ENCODE measurements around the gene DDX56.

Gene DDX56

DNA sequence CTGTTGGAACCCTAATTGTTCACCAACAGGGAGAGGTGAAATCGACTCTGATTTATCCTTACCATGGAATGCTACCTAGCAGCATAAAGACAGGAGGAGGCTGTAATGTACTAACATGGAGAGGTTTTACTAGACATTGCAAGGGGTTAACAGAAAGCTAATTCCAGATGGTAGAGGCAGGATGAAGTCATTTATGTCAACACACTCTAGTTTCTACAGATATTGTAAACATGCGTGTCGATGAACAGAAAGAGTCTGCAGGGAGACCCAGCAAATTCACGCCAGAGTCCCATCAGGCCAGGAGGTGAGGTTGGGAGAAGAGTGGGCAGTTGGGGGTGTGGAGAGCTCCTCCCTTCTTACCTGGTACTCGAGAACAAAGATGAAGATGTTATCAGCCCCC, 39.6 kb downstream of the DDX56 start:
- DNase-seq = no peak

DNA sequence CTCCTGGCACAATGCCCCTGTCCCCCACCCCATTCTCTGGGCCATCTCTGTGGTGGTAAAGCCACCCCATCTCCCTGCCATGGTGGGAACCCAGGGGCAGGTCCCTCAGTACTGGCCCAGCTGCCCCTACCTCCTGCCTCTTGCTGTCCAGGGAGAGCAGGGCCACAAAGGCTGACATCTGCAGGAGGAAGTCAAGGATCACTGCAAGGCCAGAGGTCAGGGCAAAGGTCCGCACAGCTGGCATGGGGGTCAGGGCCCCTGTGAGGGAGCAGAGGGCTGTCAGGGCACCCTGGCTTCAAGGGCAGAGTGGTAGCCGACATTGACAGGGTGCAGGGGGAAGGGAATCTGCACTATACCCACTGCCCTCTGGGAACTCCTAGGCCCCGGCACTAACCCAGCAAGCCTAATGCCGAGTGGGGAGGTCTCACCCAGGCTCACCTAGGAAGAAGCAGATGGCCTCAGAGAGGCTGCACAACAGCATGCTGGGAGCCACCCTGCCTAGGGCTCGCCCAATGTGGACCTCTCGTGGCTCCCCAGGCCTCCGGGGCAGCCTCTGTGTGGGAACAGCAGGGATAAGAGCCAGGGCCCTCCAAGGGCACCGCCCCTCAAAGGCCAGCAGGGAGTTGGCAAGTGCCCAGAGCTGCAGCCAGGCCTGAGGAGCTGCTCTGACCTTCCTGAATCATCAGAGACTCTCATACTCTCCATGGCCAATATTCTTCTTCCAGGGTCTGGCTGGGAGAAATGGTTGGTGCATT, 40.2 kb downstream of the DDX56 start:
- no peak for DNase-seq

DNA sequence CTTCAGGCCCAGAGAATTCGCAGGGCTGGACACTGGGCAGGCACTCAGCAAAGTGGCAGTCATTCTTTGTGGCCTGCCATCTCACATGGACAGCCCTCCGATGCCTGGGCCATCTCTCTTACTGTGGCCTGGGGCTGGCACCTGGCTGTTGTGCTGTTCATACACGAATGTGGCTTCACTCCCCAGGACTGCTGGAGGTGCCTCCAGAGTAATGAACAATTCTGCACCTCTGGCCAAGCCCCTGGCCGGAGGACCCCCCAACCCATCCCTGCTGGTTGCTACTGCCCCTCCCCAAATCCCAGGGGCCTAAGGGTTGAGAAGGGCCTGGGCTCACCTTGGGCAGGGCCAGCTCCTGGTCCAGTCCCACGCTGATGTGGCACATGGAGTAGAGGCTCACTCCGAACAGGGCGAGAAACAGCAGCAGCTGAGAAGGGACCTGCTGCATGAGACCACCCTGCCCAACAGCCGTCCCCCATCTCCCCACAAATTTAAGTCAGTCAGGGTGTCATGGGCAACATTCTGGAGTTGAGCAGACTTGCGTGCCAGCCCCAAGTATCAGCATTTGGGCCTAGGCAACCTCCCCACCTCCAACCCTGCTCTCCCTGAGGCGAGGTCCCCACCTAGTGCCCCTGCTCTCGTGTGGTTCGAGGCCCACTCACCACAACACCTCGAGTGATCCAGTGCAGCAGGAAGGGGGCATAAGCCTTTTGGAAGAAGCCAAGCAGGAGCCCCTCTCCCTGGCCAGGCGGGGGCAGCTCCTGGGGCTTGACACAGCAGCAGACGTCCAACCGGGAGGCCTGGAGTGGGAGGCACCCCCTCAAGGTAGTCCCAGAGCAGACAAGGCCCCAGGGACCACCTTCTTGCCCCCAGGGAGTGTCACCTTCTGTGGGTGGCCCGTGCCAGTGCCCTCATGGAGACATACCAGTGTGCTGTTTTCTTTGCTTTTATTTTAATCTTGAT, 42.0 kb downstream of the DDX56 start:
- DNase-seq = no peak

DNA sequence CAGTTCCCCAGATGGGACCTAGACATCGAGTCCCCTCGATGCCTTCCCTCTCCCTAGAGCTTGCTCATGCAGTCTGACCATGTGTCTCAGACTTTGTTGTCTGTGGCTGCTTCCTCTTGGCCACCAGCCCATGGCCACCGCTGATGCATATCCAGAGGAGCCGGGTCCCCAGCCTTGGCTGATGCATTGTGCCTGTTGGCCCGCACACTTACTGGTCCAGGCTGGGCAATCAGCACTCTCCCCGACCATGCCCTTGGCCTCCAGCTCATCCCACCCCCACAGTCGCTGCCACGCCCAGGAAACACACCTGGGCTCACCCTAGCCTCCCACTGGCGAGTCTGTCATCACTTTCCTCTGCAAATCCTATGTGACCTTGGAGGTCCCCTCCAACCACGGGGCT, 42.7 kb downstream of the DDX56 start:
- DNase-seq = no peak

DNA sequence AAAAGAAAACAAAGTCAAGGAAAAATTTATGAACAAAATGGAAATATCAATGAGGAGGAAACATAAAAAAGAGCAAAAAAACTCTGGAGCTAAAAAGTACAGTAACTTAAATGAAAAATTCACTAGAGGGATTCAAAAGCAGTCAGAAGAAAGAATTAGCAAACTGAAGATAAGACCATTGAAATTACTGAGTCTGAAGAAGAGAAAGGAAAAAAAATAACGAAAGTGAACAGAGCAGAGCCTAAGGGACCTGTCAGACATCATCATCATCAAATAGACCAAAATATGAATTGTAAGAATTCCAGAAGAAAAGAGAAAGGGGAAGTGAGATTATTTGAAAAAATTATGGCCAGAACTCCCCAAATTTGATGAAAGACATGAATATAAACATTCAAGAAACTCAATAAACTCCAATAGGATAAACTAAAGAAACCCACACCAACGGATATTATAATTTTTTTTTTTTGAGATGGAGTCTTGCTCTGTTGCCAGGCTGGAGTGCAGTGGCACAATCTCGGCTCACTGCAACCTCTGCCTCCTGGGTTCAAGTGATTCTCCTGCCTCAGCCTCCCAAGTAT, 48.8 kb downstream of the DDX56 start:
- DNase-seq = no peak

DNA sequence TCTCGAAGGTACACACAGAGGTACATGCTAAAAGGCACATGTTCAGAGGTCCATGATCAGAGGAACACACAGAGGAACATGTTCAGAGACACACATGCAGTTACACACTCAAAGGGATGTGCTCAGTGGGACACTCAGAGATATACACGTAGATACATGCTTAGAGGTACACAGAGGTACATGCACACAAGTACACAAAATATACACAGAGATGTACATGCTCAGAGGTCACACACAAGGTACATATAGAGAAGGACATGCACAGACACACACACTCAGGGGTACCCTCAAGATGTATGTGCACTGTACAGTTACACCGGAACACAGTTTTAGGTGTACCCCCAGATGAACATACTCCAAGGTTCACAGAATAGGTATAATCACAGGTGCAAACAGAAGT, 51.4 kb downstream of the DDX56 start:
- no peak for DNase-seq

DNA sequence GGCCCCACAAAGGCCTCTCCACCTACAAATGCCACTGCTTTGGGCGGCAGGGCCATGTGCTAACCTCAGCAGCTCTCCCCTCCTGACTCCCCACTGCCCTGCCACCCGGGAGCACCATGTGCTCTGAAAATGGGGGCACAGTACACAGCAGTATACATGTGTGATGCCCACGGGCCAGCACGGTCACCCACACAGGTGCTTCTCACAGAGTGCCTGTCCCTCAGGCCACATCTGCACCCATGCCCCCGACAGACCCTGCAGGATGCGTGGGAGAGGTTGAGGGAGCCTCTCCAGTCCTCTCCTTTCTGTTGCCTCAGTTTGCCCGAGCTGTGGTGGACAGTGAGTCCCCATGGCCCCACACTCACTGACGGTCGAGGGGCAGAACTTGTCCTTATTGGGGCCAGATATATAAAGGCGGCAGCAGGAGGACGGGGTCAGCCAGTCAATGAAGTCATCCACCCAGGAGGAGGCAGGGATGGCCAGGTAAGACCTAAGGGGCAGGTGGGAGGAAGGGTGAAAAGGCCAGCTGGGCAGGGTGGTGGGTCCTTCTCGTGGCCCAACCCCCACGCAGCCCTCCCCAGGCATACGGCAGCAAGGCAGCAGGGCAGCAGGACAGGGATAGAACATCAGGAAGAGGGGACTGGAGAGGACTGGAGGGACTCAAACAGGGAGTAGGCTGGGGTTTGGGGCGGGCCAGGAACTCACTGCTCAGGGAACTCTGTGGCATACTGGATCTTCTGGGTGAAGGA, 52.2 kb downstream of the DDX56 start:
- no peak for DNase-seq

DNA sequence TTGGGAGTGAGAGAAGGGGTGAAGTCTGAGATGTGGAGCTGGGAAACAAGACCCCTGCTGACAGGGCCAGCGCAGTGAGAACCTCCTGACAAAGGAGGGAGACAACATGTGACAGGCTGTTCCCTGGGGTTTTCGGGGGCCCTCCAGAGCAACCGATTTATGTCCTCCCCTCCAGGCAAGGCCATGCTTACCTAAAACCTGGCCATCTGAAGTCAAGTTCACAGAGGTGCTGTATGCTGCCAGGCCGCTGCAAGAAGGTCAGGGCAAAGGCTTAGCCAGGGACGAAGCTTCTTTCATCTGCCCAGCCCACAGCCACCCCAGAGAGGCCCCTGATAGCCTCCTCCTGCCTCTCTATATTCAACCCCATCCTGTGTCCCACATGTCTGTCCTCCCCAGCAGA, 53.1 kb downstream of the DDX56 start:
- DNase-seq = no peak

DNA sequence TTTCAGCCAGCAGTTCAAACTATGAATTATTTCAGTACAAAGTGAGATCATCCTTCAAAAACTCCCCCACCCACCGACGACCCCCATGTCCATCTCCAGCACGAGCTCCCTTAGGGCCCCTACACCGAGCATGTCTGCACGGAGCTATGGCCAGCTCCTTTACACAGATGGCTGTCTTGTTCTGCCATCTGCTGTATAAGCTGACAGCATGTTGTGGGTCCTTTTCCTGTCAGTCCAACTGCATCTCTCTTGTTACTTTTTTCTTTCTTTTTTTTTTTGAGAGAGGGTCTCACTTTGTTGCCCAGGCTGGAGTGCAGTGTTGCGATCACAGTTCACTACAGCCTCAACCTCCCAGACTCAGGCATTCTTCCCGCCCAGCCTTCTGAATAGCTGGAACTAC, 54.2 kb downstream of the DDX56 start:
- no peak for DNase-seq

DNA sequence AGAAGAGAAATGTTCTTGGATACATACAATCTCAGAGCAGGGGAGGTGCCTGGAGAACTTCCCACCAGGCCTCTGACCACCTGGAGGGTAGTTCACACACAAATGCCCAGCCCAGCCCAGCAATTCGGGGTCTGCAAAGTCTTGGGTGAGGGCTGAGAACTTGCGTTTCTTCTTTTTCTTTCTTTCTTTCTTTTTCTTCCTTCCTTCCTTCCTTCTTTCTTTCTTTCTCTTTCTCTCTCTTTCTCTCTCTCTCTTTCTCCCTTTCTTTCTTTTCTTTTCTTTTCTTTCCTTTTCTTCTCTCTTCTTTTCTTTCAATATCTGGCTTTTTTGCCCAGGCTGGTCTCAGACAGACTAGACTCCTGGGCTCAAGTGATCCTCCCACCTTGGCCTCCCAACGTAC, 54.9 kb downstream of the DDX56 start:
- no peak for DNase-seq

DNA sequence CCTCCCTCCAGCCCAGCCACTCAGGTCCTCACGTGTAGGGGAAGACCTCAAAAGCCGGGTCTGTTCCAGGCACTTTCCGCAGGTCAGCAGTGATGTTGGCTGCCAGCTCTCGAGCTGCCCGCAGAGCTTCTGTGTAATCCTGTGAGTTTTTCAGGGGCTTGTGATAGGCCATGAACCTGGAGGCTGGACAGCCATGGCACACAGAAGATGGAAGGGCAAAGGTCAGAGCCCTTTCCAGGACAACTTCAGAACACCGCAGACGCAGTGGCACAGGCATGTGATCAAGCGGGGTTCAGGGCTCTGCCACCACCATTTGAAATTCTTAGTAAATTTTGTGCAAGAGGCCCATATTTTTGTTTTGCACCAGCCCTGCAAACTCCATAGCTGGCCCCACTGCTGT, 56.5 kb downstream of the DDX56 start:
- no peak for DNase-seq
